IMR-90 (cell line): ENCODE measurements around the gene SYNRG. TPM values are rescaled to one million over a fixed set of nuclear protein-coding genes. Genes with fewer than 3 reads are reported as not detected.
A peak's percentile ranks its signal among the peaks of the same experiment; 100 is the strongest.

ENCODE experiments used
- ATAC-seq: fragments of 200-7000 bp; cut with Tn5 transposase; 2 replicates; pipeline ENCODE4 v1.9.1; 2020; ENCODE audit warnings: low read depth, mild to moderate bottlenecking, moderate library complexity
- BruUV-seq: library from RNA; stranded (reverse); fragments of 400-500 nt; replicated peaks from 2 replicates; lab custom pipeline; 2021; lab: Mats Ljungman, UMichigan
- CTCF ChIA-PET: fragments of 300-600 bp; formaldehyde crosslinking; extraction: SDS; loops from one replicate; lab custom pipeline; 2021; ENCODE audit warnings: antibody characterized with exemption; lab: Yijun Ruan, JAX
- POLR2A ChIA-PET: fragments of 300-600 bp; sonication (Branson Sonifier 250); formaldehyde crosslinking; loops from one replicate; lab custom pipeline; 2022; ENCODE audit warnings: antibody characterized with exemption; ENCODE audit not compliant: unreplicated experiment; lab: Charles Lee
- DNase-seq: peaks from one replicate; pipeline ENCODE4 v3.0.0; 2013
- H2AFZ ChIP-seq: replicated peaks from 2 replicates; pipeline ENCODE3; 2013; ENCODE audit warnings: low read length, mild to moderate bottlenecking; ENCODE audit not compliant: poor library complexity
- H2AK5ac ChIP-seq: 2 replicates; pipeline ENCODE4 v1.6.1; 2013; ENCODE audit warnings: low read depth, low read length, inconsistent platforms
- H2AK9ac ChIP-seq: replicated peaks from 2 replicates; pipeline ENCODE3; 2013; ENCODE audit warnings: mild to moderate bottlenecking, low read depth, low read length, moderate library complexity; ENCODE audit not compliant: poor library complexity
- H2BK120ac ChIP-seq: 2 replicates; pipeline ENCODE4 v1.6.1; 2013; ENCODE audit warnings: low read depth, low read length, inconsistent platforms
- H2BK15ac ChIP-seq: 3 replicates; pipeline ENCODE4 v1.6.1; 2013; ENCODE audit warnings: low read depth, low read length, inconsistent platforms
- H2BK20ac ChIP-seq: 2 replicates; pipeline ENCODE4 v1.6.1; 2013; ENCODE audit warnings: low read depth, mild to moderate bottlenecking, inconsistent platforms, low read length, moderate library complexity
- H2BK5ac ChIP-seq: 2 replicates; pipeline ENCODE4 v1.6.1; 2013; ENCODE audit warnings: mild to moderate bottlenecking, low read depth, low read length, inconsistent platforms; ENCODE audit not compliant: poor library complexity, severe bottlenecking
- H3K14ac ChIP-seq: replicated peaks from 2 replicates; pipeline ENCODE4 v1.6.1; 2013; ENCODE audit warnings: low read depth, low read length, inconsistent platforms
- H3K18ac ChIP-seq: 2 replicates; pipeline ENCODE4 v1.6.1; 2013; ENCODE audit warnings: low read depth, low read length, control low read depth
- H3K23ac ChIP-seq: 2 replicates; pipeline ENCODE4 v1.6.1; 2013; ENCODE audit warnings: low read depth, low read length, inconsistent platforms
- H3K27ac ChIP-seq: 2 replicates; pipeline ENCODE4 v1.5.1; 2013; ENCODE audit warnings: mild to moderate bottlenecking, control low read depth, low read length; ENCODE audit not compliant: insufficient read depth
- H3K27me3 ChIP-seq: 2 replicates; pipeline ENCODE4 v1.6.1; 2013; ENCODE audit warnings: low read length; ENCODE audit not compliant: control insufficient read depth, insufficient read depth
- H3K36me3 ChIP-seq: 2 replicates; pipeline ENCODE4 v1.6.1; 2013; ENCODE audit warnings: low read length, mixed read lengths; ENCODE audit not compliant: control insufficient read depth, insufficient read depth
- H3K4ac ChIP-seq: 2 replicates; pipeline ENCODE4 v1.6.1; 2013; ENCODE audit warnings: low read depth, low read length, inconsistent platforms
- H3K4me1 ChIP-seq: 2 replicates; pipeline ENCODE4 v1.6.1; 2013; ENCODE audit warnings: low read length, mixed read lengths; ENCODE audit not compliant: control insufficient read depth, insufficient read depth
- H3K4me2 ChIP-seq: 2 replicates; pipeline ENCODE4 v1.6.1; 2013; ENCODE audit warnings: low read depth, mild to moderate bottlenecking, control low read depth, low read length, moderate library complexity
- H3K4me3 ChIP-seq: 2 replicates; pipeline ENCODE4 v1.5.1; 2013; ENCODE audit warnings: low read depth, mild to moderate bottlenecking, control low read depth, low read length, moderate library complexity; ENCODE audit not compliant: insufficient read depth
- H3K56ac ChIP-seq: 2 replicates; pipeline ENCODE4 v1.6.1; 2013; ENCODE audit warnings: low read length, inconsistent platforms; ENCODE audit not compliant: insufficient read depth; ENCODE audit errors: extremely low read depth
- H3K79me1 ChIP-seq, 2 experiments: 2 replicates each; pipeline ENCODE4 v1.6.1; 2013; ENCODE audit warnings: low read length in 2 of 2, inconsistent platforms in 1 of 2, low read depth in 1 of 2
- H3K9ac ChIP-seq: 2 replicates; pipeline ENCODE4 v1.6.1; 2013; ENCODE audit warnings: low read depth, low read length, control low read depth
- H3K9me1 ChIP-seq: 2 replicates; pipeline ENCODE4 v1.6.1; 2013; ENCODE audit warnings: low read length, inconsistent platforms; ENCODE audit not compliant: insufficient read depth
- H3K9me3 ChIP-seq: 2 replicates; pipeline ENCODE4 v1.6.1; 2013; ENCODE audit warnings: low read length; ENCODE audit not compliant: control insufficient read depth, insufficient read depth
- H4K20me1 ChIP-seq: 2 replicates; pipeline ENCODE4 v1.6.1; 2013; ENCODE audit warnings: low read length, inconsistent platforms; ENCODE audit not compliant: insufficient read depth
- H4K5ac ChIP-seq: 2 replicates; pipeline ENCODE4 v1.6.1; 2013; ENCODE audit warnings: mild to moderate bottlenecking, low read depth, low read length, control low read depth
- H4K8ac ChIP-seq, 2 experiments: 2 replicates each; pipeline ENCODE4 v1.6.1; 2013; ENCODE audit warnings: low read depth in 2 of 2, low read length in 2 of 2, control low read depth in 1 of 2, inconsistent platforms in 1 of 2
- H4K91ac ChIP-seq: 2 replicates; pipeline ENCODE4 v1.6.1; 2013; ENCODE audit warnings: low read depth, low read length, inconsistent platforms; ENCODE audit not compliant: insufficient read depth
- CEBPB ChIP-seq: IDR thresholded peaks from 2 replicates; pipeline ENCODE4 v1.6.1; 2012; ENCODE audit warnings: low read depth, low read length, improper control_type of control experiment
- CTCF ChIP-seq: conservative IDR thresholded peaks from 2 replicates; pipeline ENCODE4 v1.5.1; 2012; ENCODE audit warnings: mild to moderate bottlenecking, low read depth, low read length, improper control_type of control experiment
- FOS ChIP-seq: fragments of 150-350 bp; IDR thresholded peaks from 2 replicates; pipeline ENCODE4 v1.6.1; 2016; ENCODE audit warnings: low read depth, low read length
- MAFK ChIP-seq: IDR thresholded peaks from 2 replicates; pipeline ENCODE4 v1.6.1; 2012; ENCODE audit warnings: low read depth, low read length, improper control_type of control experiment
- MAZ ChIP-seq: IDR thresholded peaks from 2 replicates; pipeline ENCODE4 v1.6.1; 2012; ENCODE audit warnings: low read depth, mild to moderate bottlenecking, low read length, improper control_type of control experiment, moderate library complexity, borderline replicate concordance
- MXI1 ChIP-seq: IDR thresholded peaks from 2 replicates; pipeline ENCODE4 v1.6.1; 2012; ENCODE audit warnings: low read depth, mild to moderate bottlenecking, low read length, moderate library complexity, borderline replicate concordance
- NFE2L2 ChIP-seq: fragments of 150-350 bp; IDR thresholded peaks from 2 replicates; pipeline ENCODE4 v1.6.1; 2016; ENCODE audit warnings: low read depth, mild to moderate bottlenecking, low read length
- POLR2A ChIP-seq: IDR thresholded peaks from 2 replicates; pipeline ENCODE4 v1.6.1; 2012; ENCODE audit warnings: mild to moderate bottlenecking, low read depth, low read length
- RAD21 ChIP-seq: IDR thresholded peaks from 2 replicates; pipeline ENCODE4 v1.6.1; 2012; ENCODE audit warnings: low read length, improper control_type of control experiment
- RCOR1 ChIP-seq: IDR thresholded peaks from 2 replicates; pipeline ENCODE4 v1.6.1; 2012; ENCODE audit warnings: mild to moderate bottlenecking, low read length, improper control_type of control experiment; ENCODE audit not compliant: insufficient replicate concordance
- RFX5 ChIP-seq: IDR thresholded peaks from 2 replicates; pipeline ENCODE4 v1.8.0; 2012; ENCODE audit warnings: low read depth, mild to moderate bottlenecking, low read length, moderate library complexity
- SMC3 ChIP-seq: fragments of 150-350 bp; IDR thresholded peaks from 2 replicates; pipeline ENCODE4 v1.6.1; 2016; ENCODE audit warnings: low read depth, mild to moderate bottlenecking, antibody characterized with exemption, low read length, moderate library complexity
- USF2 ChIP-seq: fragments of 150-350 bp; IDR thresholded peaks from 2 replicates; pipeline ENCODE4 v1.6.1; 2017; ENCODE audit warnings: mild to moderate bottlenecking, antibody characterized with exemption, low read length, low read depth
- WGBS, 2 experiments: methylation state at CpG; one replicate each; pipeline versions ENCODE4 v1.1.5 to v1.1.7; 2013; ENCODE audit warnings: missing lambda C conversion rate in 2 of 2; ENCODE audit not compliant: insufficient read length in 1 of 2; ENCODE audit errors: extremely low coverage in 2 of 2; 5-methylcytosine and 5-hydroxymethylcytosine counted together
- dilution Hi-C: fragments of 300-500 bp; cut with HindIII; formaldehyde crosslinking; loops from one replicate; pipeline ENCODE4 v1.14.3; 2018; ENCODE audit warnings: low sequenced_read_pairs; ENCODE audit not compliant: unreplicated experiment
- in situ Hi-C: fragments of 300-500 bp; cut with MboI; formaldehyde crosslinking; loops from 3 replicates; pipeline ENCODE4 v1.14.3; 2019; ENCODE audit warnings: low sequenced_read_pairs, inconsistent platforms, mixed read lengths
- intact Hi-C: fragments of 100-400 bp; cut with micrococcal nuclease; formaldehyde crosslinking; loops from 2 replicates; pipeline ENCODE4 v1.10.0; 2022
- polyA plus RNA-seq, 3 experiments: library from polyadenylated mRNA; depleted of rRNA; stranded (reverse); fragments of >200 nt; gene quantifications; 2 replicates each; pipeline ENCODE4 v1.2.3, GENCODE V29; 2012; ENCODE audit warnings: low replicate concordance in 1 of 3
- total RNA-seq: library from RNA; depleted of rRNA; stranded (reverse); fragments of >200 nt; gene quantifications from 2 replicates; pipeline ENCODE4 v1.2.3, GENCODE V29; 2012

SYNRG gene
- total and polyA plus RNA-seq, 2 of the 4 experiments (the other 2 are of a cell fraction): 11.7 to 15.2 TPM

DNA sequence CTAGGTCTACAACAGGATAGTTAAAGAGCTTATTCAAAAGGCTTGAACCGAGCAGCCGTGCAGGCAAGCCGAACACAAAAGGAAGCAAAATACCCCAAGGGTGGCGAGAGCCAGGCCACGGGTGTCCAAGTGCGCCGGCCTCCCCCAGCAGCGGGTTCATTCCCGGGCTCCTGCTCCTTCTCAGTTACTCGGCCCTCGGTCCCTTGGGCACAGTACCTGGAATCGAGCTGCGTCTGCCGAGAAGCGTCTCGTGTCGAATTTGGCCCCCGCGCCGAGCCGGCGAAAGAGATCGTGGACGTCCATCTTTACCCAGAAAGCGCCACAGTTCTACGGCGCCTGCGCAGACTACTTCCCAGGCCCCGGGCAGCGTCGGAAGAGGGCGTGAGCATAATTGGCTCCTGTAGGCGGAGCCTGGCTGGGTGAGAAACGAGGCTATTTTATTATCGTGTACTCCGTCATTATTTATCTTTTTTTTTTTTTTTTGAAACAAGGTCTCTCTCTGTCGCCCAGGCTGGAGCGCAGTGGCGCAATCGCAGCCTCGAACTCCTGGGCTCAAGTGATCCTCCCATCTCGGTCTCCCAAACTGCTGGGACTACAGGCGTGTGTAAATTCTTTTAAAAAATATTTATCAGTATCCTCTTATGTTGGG is 34.0 kb upstream of the SYNRG start, which contains the start of gene DDX52 (continued):
- no peak for TF ChIP-seq USF2
- peak; percentile 80 for TF ChIP-seq POLR2A
- TF ChIP-seq RAD21: no peak
- TF ChIP-seq RCOR1: no peak

DNA sequence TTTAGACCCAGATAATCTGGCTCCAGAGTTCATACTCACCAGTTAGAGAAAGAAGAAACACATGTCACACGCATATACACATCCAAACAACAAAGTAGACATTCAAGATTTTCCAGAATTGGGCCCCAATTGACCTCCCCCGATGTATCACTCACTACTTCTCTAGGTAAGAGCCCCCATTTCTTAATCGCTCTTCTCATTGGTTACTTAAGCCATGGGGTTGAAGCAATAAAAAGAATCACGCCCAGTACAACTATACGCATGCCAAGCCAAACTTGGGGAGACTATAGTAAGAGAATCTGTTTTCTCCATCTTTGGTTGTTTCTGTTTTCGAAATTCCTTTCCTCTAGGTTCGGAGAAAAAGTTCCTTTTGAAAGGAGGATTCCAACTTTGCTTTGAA is 33.5 kb upstream of the SYNRG start:
- BruUV-seq: TSS peak; percentile 33
- peak overlapping the region; percentile 83 for H2AK9ac ChIP-seq
- H3K23ac ChIP-seq: peak overlapping the region; percentile 92
- no peak overlapping the region; the same call in 2 of the 3 replicates for H2BK15ac ChIP-seq
- H3K18ac ChIP-seq: peak overlapping the region; percentile 63; the same call in 1 of the 2 replicates
- peak overlapping the region; percentile 82 for H4K91ac ChIP-seq
- in situ Hi-C loops: loop anchor here (25.0 kb wide), 1 partner anchor 645 kb away; the partner anchor contains the start of gene MRPL45
- H3K4me2 ChIP-seq: peak overlapping the region; percentile 89
- no peaks in the 10 kb centered on the region for H3K9me3 ChIP-seq
- peak overlapping the region; percentile 87 for H3K4ac ChIP-seq
- H2AFZ ChIP-seq: peak overlapping the region; percentile 95
- intact Hi-C loops: no loop called here
- peak overlapping the region; percentile 81; the same call in 1 of the 2 replicates for H2BK120ac ChIP-seq
- ATAC-seq (peak; percentile 56), DNase-seq (peak; percentile 31)
- H3K27me3 ChIP-seq: no peaks in the 10 kb centered on the region
- H2BK20ac ChIP-seq: no peak overlapping the region
- H3K4me1 ChIP-seq: peaks cover 1% of the 10 kb centered on the region; the same call in 1 of the 2 replicates
- ChIA-PET CTCF (no interaction called here), POLR2A (no interaction called here)
- H3K27ac ChIP-seq: peak overlapping the region; percentile 94
- H3K56ac ChIP-seq: peak overlapping the region; percentile 88
- peaks cover 6 to 41% of the 10 kb centered on the region in 2 experiments; a peak in 2 of 4 replicates for H3K79me1 ChIP-seq
- dilution Hi-C loops: no loop called here
- H4K20me1 ChIP-seq: peaks cover 4% of the 10 kb centered on the region; the same call in 1 of the 2 replicates
- peak overlapping the region; percentile 59 to 84 for H4K8ac ChIP-seq
- WGBS, 2 experiments: no CpG with 5 or more reads among the region's 7 CpGs
- peak overlapping the region; percentile 95 for H3K9ac ChIP-seq
- H3K14ac ChIP-seq: peak overlapping the region; percentile 94
- no peaks in the 10 kb centered on the region; the same call in 1 of the 2 replicates for H3K9me1 ChIP-seq
- H4K5ac ChIP-seq: peak overlapping the region; percentile 46
- H3K4me3 ChIP-seq: peak overlapping the region; percentile 80
- peak overlapping the region; percentile 71 for H2BK5ac ChIP-seq
- peak overlapping the region; percentile 13; the same call in 1 of the 2 replicates for H2AK5ac ChIP-seq
- peaks cover 7% of the 10 kb centered on the region for H3K36me3 ChIP-seq
- TF ChIP-seq MAZ (no peak), RAD21 (no peak), RCOR1 (no peak), SMC3 (no peak), CEBPB (no peak), RFX5 (no peak), MXI1 (no peak), MAFK (no peak), FOS (no peak), NFE2L2 (no peak), CTCF (no peak)
